ENCODE measurements around the gene CD274. TPM values are rescaled to one million over a fixed set of nuclear protein-coding genes. Genes with fewer than 3 reads are reported as not detected.

Gene CD274
- total and polyA plus RNA-seq, 2 donors (not counting 3 experiments of a cell fraction or from before 2014, with no cell fraction given), result 25.4 to 26.8 TPM

GRCh38 chr9:5468850-5469249, 18.5 kb downstream of the CD274 start:
- no peak for TF ChIP-seq GATA2 (IDR thresholded peaks at IDR 0.05; ENCODE audit: insufficient read depth, insufficient read length, low read depth, low read length)
- TF ChIP-seq MYC (IDR thresholded peaks at IDR 0.05; ENCODE audit: low read depth, low read length), result no peak
- no peak for TF ChIP-seq POLR2AphosphoS5 (IDR thresholded peaks at IDR 0.05; ENCODE audit: insufficient read depth, low read depth, low read length)
- ChIA-PET POLR2A (no interaction called here), CTCF (interaction anchor here (0.9 to 1.9 kb wide), 4 partner anchors 14 to 283 kb away, joined by 3 to 8 read pairs (median 4); partner anchors contain the start of gene CD274)
- FAIRE-seq (no peak), DNase-seq (ENCODE audit: low read depth, low spot score) (no peak)
- no peaks in the 10 kb centered on the region for H3K4me1 ChIP-seq (ENCODE audit: control insufficient read depth, extremely low read depth, insufficient read depth, low read length)
- no peaks in the 10 kb centered on the region for H3K27me3 ChIP-seq (ENCODE audit: control insufficient read depth in 2 of 2, insufficient read depth in 2 of 2, low read length in 2 of 2)
- BruUV-seq (replicated peaks), result no TSS peak
- dilution Hi-C loops (cut with MboI; ENCODE audit: extremely low pct_ligation_motif_present, low sequenced_read_pairs) (no loop called here), intact Hi-C loops (cut with micrococcal nuclease) (no loop called here)
- H3K79me2 ChIP-seq (ENCODE audit: control insufficient read depth, insufficient read depth, low read length), result no peaks in the 10 kb centered on the region
- no peak overlapping the region for H3K9ac ChIP-seq (replicated peaks; ENCODE audit: extremely low read depth, insufficient read depth, low read length)
- peaks cover 17 to 48% of the 10 kb centered on the region in 2 experiments for H3K36me3 ChIP-seq (ENCODE audit: control insufficient read depth in 2 of 2, extremely low read depth in 1 of 2, insufficient read depth in 2 of 2, low read length in 2 of 2)
- no peak overlapping the region for H3K27ac ChIP-seq (ENCODE audit: insufficient read depth, low read depth, low read length)
- H4K20me1 ChIP-seq (replicated peaks; ENCODE audit: control insufficient read depth, extremely low read depth, insufficient read depth, low read length), result no peaks in the 10 kb centered on the region
- H3K4me2 ChIP-seq (ENCODE audit: insufficient read depth, low read length), result no peak overlapping the region
- H3K9me1 ChIP-seq (replicated peaks; ENCODE audit: control insufficient read depth, extremely low read depth, insufficient read depth, low read length), result no peaks in the 10 kb centered on the region
- H3K9me3 ChIP-seq (replicated peaks; ENCODE audit: control insufficient read depth, insufficient read depth, low read length), result no peaks in the 10 kb centered on the region
- H2AFZ ChIP-seq (ENCODE audit: low read depth, low read length), result no peak overlapping the region
- H3K4me3 ChIP-seq (replicated peaks in 1 of 3; ENCODE audit: insufficient read depth in 1 of 3, low read depth in 1 of 3, low read length in 3 of 3), result no peak overlapping the region

GRCh38 chr9:5470122-5470521, 19.8 kb downstream of the CD274 start:
- Histone ChIP-seq H3K27ac (ENCODE audit: insufficient read depth, low read depth, low read length) (no peak overlapping the region), H4K20me1 (replicated peaks; ENCODE audit: control insufficient read depth, extremely low read depth, insufficient read depth, low read length) (no peaks in the 10 kb centered on the region), H3K4me3 (replicated peaks in 1 of 3; ENCODE audit: insufficient read depth in 1 of 3, low read depth in 1 of 3, low read length in 3 of 3) (no peak overlapping the region), H3K9me1 (replicated peaks; ENCODE audit: control insufficient read depth, extremely low read depth, insufficient read depth, low read length) (no peaks in the 10 kb centered on the region), H3K4me2 (ENCODE audit: insufficient read depth, low read length) (no peak overlapping the region), H3K9me3 (replicated peaks; ENCODE audit: control insufficient read depth, insufficient read depth, low read length) (no peaks in the 10 kb centered on the region), H3K4me1 (ENCODE audit: control insufficient read depth, extremely low read depth, insufficient read depth, low read length) (no peaks in the 10 kb centered on the region), H3K27me3 (ENCODE audit: control insufficient read depth in 2 of 2, insufficient read depth in 2 of 2, low read length in 2 of 2) (no peaks in the 10 kb centered on the region), H3K79me2 (ENCODE audit: control insufficient read depth, insufficient read depth, low read length) (no peaks in the 10 kb centered on the region), H3K9ac (replicated peaks; ENCODE audit: extremely low read depth, insufficient read depth, low read length) (no peak overlapping the region), H3K36me3 (ENCODE audit: control insufficient read depth in 2 of 2, extremely low read depth in 1 of 2, insufficient read depth in 2 of 2, low read length in 2 of 2) (peaks cover 11 to 39% of the 10 kb centered on the region in 2 experiments), H2AFZ (ENCODE audit: low read depth, low read length) (no peak overlapping the region)
- no peak for TF ChIP-seq POLR2AphosphoS5 (IDR thresholded peaks at IDR 0.05; ENCODE audit: insufficient read depth, low read depth, low read length)
- no peak for TF ChIP-seq EZH2 (IDR thresholded peaks at IDR 0.05; ENCODE audit: borderline replicate concordance, low read depth, low read length, severe bottlenecking)
- no peak for TF ChIP-seq JUN (IDR thresholded peaks at IDR 0.05; ENCODE audit: borderline replicate concordance, insufficient read depth, insufficient read length, low read depth)
- no peak for TF ChIP-seq MYC (IDR thresholded peaks at IDR 0.05; ENCODE audit: low read depth, low read length)
- no peak for TF ChIP-seq CTCF (IDR thresholded peaks at IDR 0.05; ENCODE audit: extremely low read depth in 1 of 2, insufficient read depth in 1 of 2, low read depth in 1 of 2, low read length in 2 of 2)
- TF ChIP-seq MAX (IDR thresholded peaks at IDR 0.05; ENCODE audit: insufficient read depth, insufficient read length), result no peak
- no peak for TF ChIP-seq GATA2 (IDR thresholded peaks at IDR 0.05; ENCODE audit: insufficient read depth, insufficient read length, low read depth, low read length)
- no peak for TF ChIP-seq POLR2A (IDR thresholded peaks at IDR 0.05; ENCODE audit: low read depth, low read length)
- TF ChIP-seq FOS (IDR thresholded peaks at IDR 0.05; ENCODE audit: borderline replicate concordance, insufficient read depth, low read length), result no peak
- CTCF ChIA-PET, result interaction anchor here (1.1 to 1.9 kb wide), 2 partner anchors 15 to 284 kb away, joined by 3 to 8 read pairs; no protein-coding TSS in a partner anchor
- dilution Hi-C loops (cut with MboI; ENCODE audit: extremely low pct_ligation_motif_present, low sequenced_read_pairs) (no loop called here), intact Hi-C loops (cut with micrococcal nuclease) (no loop called here)
- no TSS peak for BruUV-seq (replicated peaks)
- POLR2A ChIA-PET, result no interaction called here
- FAIRE-seq (no peak), DNase-seq (ENCODE audit: low read depth, low spot score) (no peak)

Measured in endothelial cell of umbilical vein (primary cell).